ENCODE measurements around the gene DBN1.

The DBN1 gene

DNA sequence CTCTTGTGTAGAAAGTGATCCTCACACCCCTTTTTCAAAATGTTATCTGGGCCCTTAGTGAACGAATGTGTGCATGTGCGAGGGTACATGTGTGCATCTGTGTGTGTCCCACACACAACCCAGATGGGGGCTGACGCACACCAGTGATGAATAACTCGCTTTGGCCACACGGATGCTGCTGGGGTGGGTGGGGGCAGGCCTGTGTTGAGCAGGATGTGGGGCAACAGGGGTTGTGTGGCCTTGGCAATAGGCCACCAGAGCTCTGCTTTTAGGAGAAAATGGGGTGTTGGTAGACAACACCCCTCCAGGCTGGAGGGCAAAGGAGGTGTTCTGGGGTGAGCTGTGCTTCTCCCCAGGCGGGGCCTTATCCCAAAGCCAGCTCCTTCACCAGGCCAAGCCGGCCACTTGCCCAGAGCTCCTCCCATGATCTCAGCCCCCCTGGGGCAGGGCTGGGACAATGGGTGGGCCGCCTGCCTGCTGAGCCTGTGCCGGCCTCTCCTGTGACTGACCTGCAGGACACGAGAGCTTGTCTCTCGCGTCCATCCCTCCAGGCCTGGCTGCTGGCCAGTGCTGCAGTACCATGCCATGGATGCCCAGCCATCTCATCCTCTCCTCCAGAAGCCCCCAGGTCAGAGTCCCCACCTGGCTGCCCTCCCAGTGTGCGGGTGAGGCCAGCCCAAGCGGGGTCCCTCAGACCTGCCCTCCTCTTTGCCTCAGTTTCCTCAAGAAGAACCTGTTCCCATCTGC, 1.7 kb downstream of the DBN1 start:
- Histone ChIP-seq H3K27ac (peak overlapping the region; percentile 80 to 97), H3K4me3 (peak overlapping the region; percentile 84)
- TF ChIP-seq, protein P1, sequence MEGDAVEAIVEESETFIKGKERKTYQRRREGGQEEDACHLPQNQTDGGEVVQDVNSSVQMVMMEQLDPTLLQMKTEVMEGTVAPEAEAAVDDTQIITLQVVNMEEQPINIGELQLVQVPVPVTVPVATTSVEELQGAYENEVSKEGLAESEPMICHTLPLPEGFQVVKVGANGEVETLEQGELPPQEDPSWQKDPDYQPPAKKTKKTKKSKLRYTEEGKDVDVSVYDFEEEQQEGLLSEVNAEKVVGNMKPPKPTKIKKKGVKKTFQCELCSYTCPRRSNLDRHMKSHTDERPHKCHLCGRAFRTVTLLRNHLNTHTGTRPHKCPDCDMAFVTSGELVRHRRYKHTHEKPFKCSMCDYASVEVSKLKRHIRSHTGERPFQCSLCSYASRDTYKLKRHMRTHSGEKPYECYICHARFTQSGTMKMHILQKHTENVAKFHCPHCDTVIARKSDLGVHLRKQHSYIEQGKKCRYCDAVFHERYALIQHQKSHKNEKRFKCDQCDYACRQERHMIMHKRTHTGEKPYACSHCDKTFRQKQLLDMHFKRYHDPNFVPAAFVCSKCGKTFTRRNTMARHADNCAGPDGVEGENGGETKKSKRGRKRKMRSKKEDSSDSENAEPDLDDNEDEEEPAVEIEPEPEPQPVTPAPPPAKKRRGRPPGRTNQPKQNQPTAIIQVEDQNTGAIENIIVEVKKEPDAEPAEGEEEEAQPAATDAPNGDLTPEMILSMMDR (IDR thresholded peaks at IDR 0.05): no peak
- DNase-seq (ENCODE audit: low spot score): no peak

DNA sequence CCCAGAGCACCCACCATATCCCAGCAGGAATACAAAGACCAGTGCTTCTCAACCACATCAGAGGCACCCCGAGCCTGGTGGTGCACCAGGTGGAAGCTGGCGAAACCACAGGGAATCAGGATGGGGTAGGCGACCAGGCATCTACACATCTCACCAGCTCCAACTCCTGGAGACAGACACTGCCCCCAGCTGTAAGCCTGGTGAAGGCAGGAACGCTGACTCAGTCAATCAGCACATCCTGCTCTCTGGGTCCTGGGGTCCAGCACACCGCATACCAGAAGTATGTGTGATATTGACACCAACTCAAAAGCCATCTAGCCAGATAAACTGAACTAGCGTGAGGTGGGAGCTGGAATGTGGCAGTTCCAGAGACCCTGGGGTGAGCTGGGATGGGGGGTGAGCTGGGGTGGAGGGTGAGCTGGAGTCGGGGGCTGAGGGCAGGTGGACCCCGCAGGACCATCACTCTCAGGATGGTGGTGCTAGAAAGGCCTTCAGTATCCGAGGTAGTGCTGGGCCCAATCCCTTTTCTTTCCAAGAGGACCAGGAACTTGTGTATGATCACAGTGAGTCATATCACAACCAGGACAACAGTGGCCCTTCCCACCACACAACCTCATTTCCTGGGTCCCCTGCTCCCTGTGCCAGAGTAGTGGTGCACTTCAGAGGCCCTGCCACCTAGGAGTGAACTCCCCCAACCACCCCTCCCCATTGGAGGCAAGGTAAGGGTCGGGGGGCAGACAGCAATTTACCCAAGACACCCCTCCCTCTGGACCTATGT, 2.5 kb downstream of the DBN1 start:
- Histone ChIP-seq H3K27ac (peak overlapping the region; percentile 23 to 97), H3K4me3 (peak overlapping the region; percentile 84)
- TF ChIP-seq, protein P1 (IDR thresholded peaks at IDR 0.05): no peak
- no peak for DNase-seq (ENCODE audit: low spot score)

DNA sequence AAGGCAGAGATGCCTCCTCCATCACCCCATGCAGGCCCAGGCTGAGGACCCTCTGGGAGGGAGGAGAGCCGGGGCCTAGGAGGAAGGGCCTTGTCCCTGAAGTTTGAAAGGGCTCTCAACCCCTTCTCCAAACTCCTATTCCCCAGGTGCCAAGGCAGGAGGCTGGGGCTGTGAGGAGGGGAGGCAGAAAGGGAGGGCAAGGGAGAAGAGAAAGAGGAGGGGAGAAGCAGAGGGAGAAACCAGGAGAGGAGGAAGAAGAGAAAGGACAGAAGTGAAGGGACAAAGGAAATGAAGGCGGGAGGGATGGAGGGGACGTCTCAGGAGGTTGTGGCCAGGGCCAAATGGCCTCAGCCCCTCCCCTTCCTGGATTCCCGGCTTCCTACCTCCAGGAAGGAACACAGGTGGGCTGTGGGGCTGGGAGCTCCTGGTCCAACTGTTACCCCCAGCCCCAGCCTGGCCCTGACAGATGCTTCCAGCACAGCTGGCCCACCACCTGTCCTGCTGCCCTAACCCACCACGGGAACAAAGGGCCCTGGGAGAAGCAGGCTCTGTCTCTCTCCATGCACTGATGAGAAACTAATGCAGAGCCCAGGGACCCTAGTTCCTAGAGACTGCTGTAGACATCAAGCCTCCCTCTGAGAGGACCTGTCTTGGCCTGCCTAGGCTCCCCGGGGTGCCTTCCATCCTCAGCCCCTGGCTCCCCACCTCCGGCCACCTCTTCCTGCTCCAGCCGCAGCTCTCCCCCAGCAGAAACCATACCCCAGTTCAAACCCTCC, 3.5 kb downstream of the DBN1 start:
- peak overlapping the region; percentile 11 to 97 for H3K27ac ChIP-seq
- DNase-seq (ENCODE audit: low spot score): no peak
- TF ChIP-seq, protein P1 (IDR thresholded peaks at IDR 0.05): no peak
- H3K4me3 ChIP-seq: no peak overlapping the region

DNA sequence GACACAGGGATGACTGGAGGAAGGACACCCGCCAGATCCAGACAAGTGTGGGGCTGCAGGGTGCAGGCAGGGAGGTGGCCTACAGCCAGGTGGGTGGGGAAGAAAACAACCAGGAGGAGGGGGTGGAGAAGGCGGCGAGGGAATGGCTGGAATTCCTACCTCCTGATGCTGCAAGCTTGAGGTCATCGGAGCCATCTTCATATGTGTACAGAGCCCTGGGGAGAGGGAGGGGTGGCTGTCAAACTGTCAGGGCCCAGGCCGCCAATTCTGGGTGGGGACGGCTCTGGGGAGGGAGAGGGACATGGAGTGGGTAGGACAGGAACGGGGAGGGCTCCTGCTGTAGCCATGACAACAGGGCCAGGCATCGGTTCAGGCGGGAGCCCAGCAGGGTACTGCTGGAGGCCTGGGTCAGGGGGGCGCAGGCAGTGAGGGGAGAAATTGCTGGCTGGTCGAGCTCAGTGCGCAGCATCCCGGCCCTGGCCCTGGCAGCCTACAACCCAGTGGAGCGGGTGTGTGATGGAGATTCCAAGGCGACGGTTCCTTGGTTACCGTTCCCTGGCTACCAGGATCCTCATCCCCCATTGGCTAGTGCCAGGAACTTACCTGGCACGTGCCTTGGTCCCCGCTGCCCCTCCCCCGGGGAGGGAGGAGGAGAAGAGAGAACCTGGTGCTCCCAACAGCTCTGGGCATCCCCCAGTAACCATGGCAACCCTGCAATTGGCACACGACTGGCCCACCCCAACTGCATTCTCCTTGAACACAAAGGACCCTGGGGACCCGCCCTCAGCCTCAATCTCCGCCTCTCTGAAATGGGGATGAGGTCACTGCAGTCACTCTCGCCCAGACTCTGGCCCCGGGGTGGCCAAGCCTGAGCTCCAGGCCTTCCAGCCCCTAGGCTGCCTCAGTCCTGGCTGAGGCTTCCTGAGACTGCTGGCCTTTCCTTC, 4.5 kb downstream of the DBN1 start:
- TF ChIP-seq, protein P1 (IDR thresholded peaks at IDR 0.05): no peak
- no peak for DNase-seq (ENCODE audit: low spot score)
- H3K4me3 ChIP-seq: no peak overlapping the region
- H3K27ac ChIP-seq: peak overlapping the region in 1 of 2 donors; percentile 97

DNA sequence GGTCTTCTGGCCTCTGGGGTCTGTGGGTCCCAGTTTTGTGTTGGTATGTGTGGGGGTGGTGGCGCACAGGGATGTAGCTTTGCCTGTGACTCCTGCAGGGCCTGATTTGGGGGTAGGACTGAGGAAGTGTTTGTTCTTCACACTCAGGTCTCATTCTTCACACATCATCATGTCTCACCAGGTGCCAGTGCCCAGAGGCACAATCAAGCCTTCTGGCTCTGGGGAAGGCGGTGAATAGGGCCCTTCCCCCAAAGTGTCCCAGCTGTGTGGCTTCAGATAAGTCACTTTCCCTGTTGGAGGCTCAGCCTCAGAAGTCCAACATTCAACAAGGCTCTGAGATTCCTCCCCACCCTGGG, 5.1 kb downstream of the DBN1 start:
- H3K27ac ChIP-seq: peak overlapping the region in 1 of 2 donors; percentile 0
- TF ChIP-seq, protein P1 (IDR thresholded peaks at IDR 0.05): no peak
- DNase-seq (ENCODE audit: low spot score): no peak
- H3K4me3 ChIP-seq: no peak overlapping the region

DNA sequence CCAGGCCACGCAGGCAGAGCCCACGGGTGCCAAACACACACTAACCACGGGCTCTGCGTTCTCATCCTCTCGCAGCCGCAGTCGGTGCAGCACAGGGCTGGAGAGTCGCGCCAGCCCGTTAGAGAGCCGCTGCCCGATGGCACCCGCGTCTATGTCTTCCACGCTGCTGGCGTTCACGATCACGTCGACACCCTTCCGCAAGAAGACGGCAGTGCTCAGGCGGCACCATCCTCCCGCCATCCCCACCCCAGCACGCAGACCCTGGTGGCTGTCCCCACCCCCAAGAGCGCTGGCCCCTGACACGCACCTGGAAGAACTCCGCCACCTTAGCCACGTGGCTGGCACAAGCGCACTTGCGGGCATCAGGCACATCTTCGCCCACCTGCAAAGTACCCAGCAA, 6.0 kb downstream of the DBN1 start:
- no peak overlapping the region for H3K27ac ChIP-seq
- DNase-seq (ENCODE audit: low spot score): no peak
- TF ChIP-seq, protein P1 (IDR thresholded peaks at IDR 0.05): no peak
- H3K4me3 ChIP-seq: no peak overlapping the region

Measured in coronary artery (tissue), 2 donors.